AG09309 (cell line): ENCODE data around the gene AMIGO1.

Experiments used
- DNase-seq: peaks from one replicate; pipeline ENCODE4 v3.0.0-alpha.2; 2010; ENCODE audit warnings: low read depth
- H3K4me3 ChIP-seq: 2 replicates; pipeline ENCODE4 v1.5.1; 2011; ENCODE audit warnings: mild to moderate bottlenecking, low read depth, low read length, moderate library complexity; ENCODE audit not compliant: control insufficient read depth
- TF ChIP-seq, protein P1 (sequence below): IDR thresholded peaks from 2 replicates; pipeline ENCODE4 v1.5.1; 2011; ENCODE audit warnings: mild to moderate bottlenecking, low read depth, low read length, inconsistent platforms; ENCODE audit not compliant: insufficient read depth, control insufficient read depth; ENCODE audit errors: missing control alignments

AMIGO1 gene

DNA sequence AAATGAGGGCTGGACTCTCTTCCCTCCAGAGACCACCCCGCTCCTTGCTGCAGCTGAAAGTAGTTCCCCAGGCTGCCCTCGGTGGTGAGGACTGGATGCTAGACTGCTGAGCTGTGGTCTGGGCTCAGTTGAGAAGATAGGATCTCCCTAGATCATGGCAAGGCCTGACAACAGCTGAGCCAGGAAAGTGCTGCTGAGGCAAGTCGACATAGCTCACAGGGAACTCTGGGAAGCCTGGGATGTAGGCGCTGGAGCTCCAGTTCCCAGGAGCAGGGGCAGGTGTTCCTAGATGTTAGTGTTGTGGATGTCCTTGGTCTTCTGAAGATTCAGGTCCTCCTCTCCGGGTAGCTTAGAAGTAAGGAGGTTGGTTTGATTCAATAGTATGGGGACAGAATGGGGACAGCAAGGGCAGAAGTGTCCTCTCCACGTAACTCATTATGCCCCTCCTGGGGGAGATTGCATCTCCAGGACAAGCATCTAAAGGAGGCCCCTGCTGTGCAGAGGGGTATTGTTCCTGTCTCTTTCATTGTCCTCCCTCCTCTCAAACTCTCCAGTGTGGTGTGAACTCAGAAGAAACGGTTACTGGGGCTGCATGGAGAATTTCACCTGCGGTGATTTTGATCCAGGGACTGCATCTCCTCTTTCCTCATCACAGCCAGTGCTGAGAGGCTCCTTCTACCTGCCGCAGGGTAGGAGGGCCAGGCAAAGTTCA is 11.9 kb downstream of the AMIGO1 start:
- H3K4me3 ChIP-seq = no peak overlapping the region
- TF ChIP-seq, protein P1, sequence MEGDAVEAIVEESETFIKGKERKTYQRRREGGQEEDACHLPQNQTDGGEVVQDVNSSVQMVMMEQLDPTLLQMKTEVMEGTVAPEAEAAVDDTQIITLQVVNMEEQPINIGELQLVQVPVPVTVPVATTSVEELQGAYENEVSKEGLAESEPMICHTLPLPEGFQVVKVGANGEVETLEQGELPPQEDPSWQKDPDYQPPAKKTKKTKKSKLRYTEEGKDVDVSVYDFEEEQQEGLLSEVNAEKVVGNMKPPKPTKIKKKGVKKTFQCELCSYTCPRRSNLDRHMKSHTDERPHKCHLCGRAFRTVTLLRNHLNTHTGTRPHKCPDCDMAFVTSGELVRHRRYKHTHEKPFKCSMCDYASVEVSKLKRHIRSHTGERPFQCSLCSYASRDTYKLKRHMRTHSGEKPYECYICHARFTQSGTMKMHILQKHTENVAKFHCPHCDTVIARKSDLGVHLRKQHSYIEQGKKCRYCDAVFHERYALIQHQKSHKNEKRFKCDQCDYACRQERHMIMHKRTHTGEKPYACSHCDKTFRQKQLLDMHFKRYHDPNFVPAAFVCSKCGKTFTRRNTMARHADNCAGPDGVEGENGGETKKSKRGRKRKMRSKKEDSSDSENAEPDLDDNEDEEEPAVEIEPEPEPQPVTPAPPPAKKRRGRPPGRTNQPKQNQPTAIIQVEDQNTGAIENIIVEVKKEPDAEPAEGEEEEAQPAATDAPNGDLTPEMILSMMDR = no peak
- no peak for DNase-seq

DNA sequence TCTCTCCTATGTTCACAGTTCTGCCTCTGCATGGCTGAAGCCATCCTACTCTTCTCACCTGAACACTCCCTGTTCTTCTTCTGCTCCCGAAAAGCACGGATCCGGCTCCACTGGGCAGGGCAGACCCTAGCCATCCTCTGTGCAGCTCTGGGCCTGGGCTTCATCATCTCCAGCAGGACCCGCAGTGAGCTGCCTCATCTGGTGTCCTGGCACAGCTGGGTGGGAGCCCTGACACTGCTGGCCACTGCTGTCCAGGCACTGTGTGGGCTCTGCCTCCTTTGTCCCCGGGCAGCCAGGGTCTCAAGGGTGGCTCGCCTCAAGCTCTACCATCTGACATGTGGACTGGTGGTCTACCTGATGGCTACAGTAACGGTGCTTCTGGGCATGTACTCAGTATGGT is 13.8 kb downstream of the AMIGO1 start:
- no peak overlapping the region for H3K4me3 ChIP-seq
- TF ChIP-seq, protein P1 = no peak
- no peak for DNase-seq

DNA sequence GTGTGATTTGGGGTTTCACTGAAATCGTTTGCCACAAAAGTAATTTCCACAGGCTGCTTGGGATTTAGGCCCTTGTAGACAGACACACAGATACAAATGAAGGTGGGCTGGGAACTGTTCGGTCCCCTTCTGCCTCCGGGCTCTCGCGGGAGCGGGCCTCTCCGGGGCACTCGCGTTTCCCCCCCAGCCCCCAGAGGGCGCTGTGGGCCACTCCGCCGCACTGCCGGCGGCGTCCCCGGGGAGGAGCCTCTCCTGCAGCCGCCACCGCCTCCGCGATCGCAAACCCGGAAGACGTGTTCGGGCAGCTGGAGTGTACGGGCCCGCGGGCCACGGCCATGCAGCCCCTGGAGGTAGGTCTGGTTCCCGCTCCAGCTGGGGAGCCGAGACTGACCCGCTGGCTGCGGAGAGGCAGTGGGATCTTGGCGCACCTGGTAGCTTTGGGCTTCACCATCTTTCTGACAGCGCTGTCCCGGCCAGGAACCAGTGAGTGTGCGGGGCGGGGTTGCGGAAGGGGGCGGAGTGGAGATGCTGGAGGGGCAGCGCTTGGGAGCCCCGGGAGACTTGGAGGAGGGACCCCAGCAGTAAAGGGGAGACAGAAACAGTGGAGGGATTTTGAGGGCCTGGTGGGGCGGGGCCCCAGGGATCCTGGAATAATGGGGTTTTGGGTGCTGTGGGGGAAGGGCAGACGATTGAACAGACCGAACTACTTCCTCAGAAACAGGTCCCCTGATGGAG is 15.6 kb downstream of the AMIGO1 start, which contains the start of gene CYB561D1:
Gene CYB561D1, plus strand, starts transcription at position 290 of the 735 bp plus-strand sequence. Its CDS starts 46 bp downstream, at position 336.
- DNase-seq = peak; percentile 33
- TF ChIP-seq, protein P1 = peak; percentile 83
- peak within 1 kb of the TSS; percentile 98 for H3K4me3 ChIP-seq

DNA sequence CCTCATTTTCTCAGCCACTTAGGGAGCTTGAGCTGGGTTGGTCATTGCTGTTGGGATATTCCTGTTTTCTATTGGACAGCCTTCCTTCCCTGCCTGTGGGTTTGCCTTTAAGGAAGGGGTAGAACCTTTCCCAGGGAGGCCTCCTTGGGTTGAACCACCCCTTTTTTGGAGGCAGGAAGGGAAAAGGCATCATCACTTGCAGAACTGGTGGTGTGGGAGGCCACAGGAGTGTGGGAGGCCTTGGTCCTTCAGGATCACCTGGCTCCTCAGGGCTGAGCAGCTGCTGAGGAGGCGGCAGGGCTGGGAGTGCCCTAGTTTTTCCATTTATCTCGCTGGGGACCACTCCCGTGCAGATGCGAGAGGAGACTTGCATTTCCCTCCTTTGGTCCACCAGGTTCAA is 16.3 kb downstream of the AMIGO1 start:
- TF ChIP-seq, protein P1 = no peak
- no peak for DNase-seq
- H3K4me3 ChIP-seq = no peak overlapping the region

DNA sequence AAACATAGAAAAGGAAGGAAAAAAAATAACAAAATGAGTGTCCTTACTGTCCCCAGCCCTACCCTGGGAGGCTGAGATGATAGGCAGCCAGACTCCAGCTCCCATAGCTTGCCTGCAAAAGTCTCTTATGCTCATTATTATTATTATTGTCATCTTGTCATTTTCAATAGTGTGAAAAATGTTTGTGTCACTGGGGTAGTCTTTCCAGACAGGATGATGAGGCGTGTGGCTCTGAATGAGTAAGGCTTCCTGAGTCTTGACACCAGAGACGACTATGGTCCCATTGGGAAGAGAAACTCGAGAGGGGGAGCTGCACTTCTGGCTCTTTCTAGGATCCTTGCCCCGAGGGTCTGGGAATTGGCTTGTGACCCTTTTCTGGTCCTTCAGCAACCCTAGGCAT is 16.7 kb downstream of the AMIGO1 start:
- DNase-seq = no peak
- no peak overlapping the region for H3K4me3 ChIP-seq
- TF ChIP-seq, protein P1 = no peak

DNA sequence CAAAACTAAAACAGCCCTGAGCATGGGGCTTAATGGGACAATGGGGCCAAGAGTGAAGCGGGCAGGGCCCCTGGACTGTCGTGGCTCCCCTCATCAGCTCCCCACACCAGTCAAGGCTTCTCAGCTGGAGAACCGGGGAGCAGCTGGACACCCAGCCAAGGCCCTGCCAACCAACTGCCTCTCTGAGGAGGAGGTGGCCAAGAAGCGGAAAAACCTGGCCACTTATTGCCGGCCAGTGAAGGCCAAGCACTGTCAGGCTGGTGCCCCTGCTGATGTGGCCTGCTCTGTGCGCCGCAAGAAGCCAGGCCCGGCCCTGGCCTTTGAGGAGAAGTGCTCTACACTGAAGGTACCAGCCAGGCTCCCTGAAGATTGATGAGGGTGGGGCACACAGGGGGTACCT is 18.2 kb downstream of the AMIGO1 start:
- H3K4me3 ChIP-seq = no peak overlapping the region
- DNase-seq = no peak
- TF ChIP-seq, protein P1 = no peak

DNA sequence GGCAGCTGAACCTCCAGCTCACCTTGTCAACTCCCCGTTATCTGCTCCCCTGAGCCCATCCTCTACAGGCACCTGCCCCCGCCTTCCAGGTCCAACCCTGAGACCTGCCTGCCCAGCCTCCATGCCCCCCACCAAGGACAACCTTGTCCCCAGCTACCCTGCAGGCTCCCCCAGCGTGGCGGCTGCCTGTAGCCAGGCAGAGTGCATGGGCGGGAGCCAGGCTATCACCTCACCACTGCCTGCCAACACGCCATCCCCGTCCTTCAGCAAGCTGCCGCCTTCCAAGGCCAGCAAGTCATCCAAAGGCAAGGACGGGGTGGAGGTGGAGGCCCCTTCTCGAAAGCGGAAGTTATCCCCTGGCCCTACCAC is 18.6 kb downstream of the AMIGO1 start:
- TF ChIP-seq, protein P1 = no peak
- DNase-seq = no peak
- no peak overlapping the region for H3K4me3 ChIP-seq
